ENCODE data around the gene IL36G. TPM values are rescaled to one million over a fixed set of nuclear protein-coding genes. Genes with fewer than 3 reads are reported as not detected.

The IL36G gene
- total RNA-seq, 1 donor from 2014 or later: not detected

GRCh38 chr2:112972423-112973086 is 5.3 kb upstream of the IL36G start:
- DNase-seq (ENCODE audit: low read depth, low spot score): no peak

GRCh38 chr2:112973156-112973555 is 4.7 kb upstream of the IL36G start:
- DNase-seq (ENCODE audit: low read depth, low spot score): no peak

- DNase-seq (ENCODE audit: low read depth, low spot score): no peak
These were observed 1.9 kb downstream of the IL36G start for GRCh38 chr2:112979731-112980130.

GRCh38 chr2:112980537-112980936 is 2.7 kb downstream of the IL36G start:
- DNase-seq (ENCODE audit: low read depth, low spot score): no peak

- DNase-seq (ENCODE audit: low read depth, low spot score): no peak
These were observed 7.3 kb downstream of the IL36G start for GRCh38 chr2:112985090-112985489.

GRCh38 chr2:112989611-112990010 is 11.8 kb downstream of the IL36G start:
- DNase-seq (ENCODE audit: low read depth, low spot score): no peak

- no peak for DNase-seq (ENCODE audit: low read depth, low spot score)
These were observed 16.0 kb downstream of the IL36G start for GRCh38 chr2:112993831-112994230.

GRCh38 chr2:112994648-112995047 is 16.8 kb downstream of the IL36G start:
- no peak for DNase-seq (ENCODE audit: low read depth, low spot score)

GRCh38 chr2:112995346-112995920 is 17.6 kb downstream of the IL36G start:
- no peak for DNase-seq (ENCODE audit: low read depth, low spot score)

- DNase-seq (ENCODE audit: low read depth, low spot score): no peak
These were observed 18.8 kb downstream of the IL36G start for GRCh38 chr2:112996635-112997034.

GRCh38 chr2:112997151-112997550 is 19.3 kb downstream of the IL36G start:
- DNase-seq (ENCODE audit: low read depth, low spot score): no peak

- DNase-seq (ENCODE audit: low read depth, low spot score): no peak
These were observed 22.6 kb downstream of the IL36G start for GRCh38 chr2:113000436-113000835.

- no peak for DNase-seq (ENCODE audit: low read depth, low spot score)
These were observed 24.9 kb downstream of the IL36G start for GRCh38 chr2:113002677-113003076.

GRCh38 chr2:113005030-113005509 is 27.3 kb downstream of the IL36G start, which contains the start of gene IL36A:
TSS of gene IL36A (plus strand) at chr2:113005459. CDS start at chr2:113005872, 413 bp downstream.
- DNase-seq (ENCODE audit: low read depth, low spot score): no peak

GRCh38 chr2:113007250-113007649 is 29.4 kb downstream of the IL36G start:
- no peak for DNase-seq (ENCODE audit: low read depth, low spot score)

GRCh38 chr2:113009622-113010021 is 31.8 kb downstream of the IL36G start:
- no peak for DNase-seq (ENCODE audit: low read depth, low spot score)

GRCh38 chr2:113010088-113010487 is 32.3 kb downstream of the IL36G start:
- no peak for DNase-seq (ENCODE audit: low read depth, low spot score)

- no peak for DNase-seq (ENCODE audit: low read depth, low spot score)
These were observed 33.3 kb downstream of the IL36G start for GRCh38 chr2:113011108-113011507.

GRCh38 chr2:113012436-113013335 is 34.9 kb downstream of the IL36G start:
- no peak for DNase-seq (ENCODE audit: low read depth, low spot score)

GRCh38 chr2:113013336-113013661 is 35.5 kb downstream of the IL36G start:
- no peak for DNase-seq (ENCODE audit: low read depth, low spot score)

- DNase-seq (ENCODE audit: low read depth, low spot score): no peak
These were observed 36.3 kb downstream of the IL36G start for GRCh38 chr2:113014067-113014466.

- no peak for DNase-seq (ENCODE audit: low read depth, low spot score)
These were observed 37.2 kb downstream of the IL36G start for GRCh38 chr2:113015042-113015441.
